ENCODE measurements around the gene CEP112.

The CEP112 gene

GRCh38 chr17:65599650-65600049, 592.3 kb downstream of the CEP112 start:
- DNase-seq (ENCODE audit: low read depth) = no peak
- no peak for TF ChIP-seq CTCF (IDR thresholded peaks at IDR 0.05; ENCODE audit: control insufficient read depth, extremely low read depth, insufficient read depth)
- no peak overlapping the region for H3K4me3 ChIP-seq (ENCODE audit: low read depth, low read length)

GRCh38 chr17:65598746-65599145, 593.2 kb downstream of the CEP112 start:
- no peak for TF ChIP-seq CTCF (IDR thresholded peaks at IDR 0.05; ENCODE audit: control insufficient read depth, extremely low read depth, insufficient read depth)

DNA sequence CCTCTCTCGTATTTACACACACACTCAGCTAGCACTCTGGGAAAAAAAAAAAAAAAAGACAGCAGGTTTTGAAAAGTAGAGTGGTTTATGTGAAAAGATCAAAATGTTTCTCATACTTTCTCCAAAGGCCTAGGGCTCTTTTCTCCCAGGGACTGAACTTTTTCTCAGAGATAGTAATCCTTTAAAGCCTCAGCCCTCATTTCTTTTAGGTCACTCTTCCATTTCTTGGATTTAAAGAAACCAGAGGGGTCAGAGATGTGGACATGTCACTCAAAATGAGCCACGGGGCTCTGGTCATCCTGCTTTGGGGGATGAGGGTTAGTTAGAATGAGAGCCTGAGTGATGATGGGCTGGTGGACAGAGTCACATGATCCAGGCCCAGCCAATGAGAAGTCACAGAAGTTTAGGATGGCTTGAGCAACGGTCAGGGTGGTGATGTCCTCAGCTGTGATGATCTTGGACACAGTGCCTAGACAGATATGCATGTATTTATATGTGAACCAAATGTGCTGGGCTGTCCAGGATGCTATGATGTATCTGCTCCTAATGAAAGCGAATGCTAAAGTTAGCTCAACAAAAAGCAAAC, 596.8 kb downstream of the CEP112 start:
- TF ChIP-seq CTCF (IDR thresholded peaks at IDR 0.05; ENCODE audit: control insufficient read depth, extremely low read depth, insufficient read depth) = no peak
- no peak overlapping the region for H3K4me3 ChIP-seq (ENCODE audit: low read depth, low read length)
- DNase-seq (ENCODE audit: low read depth) = no peak

More at GRCh38 chr17:65598746-65599145, 593.2 kb downstream of the CEP112 start:
- H3K4me3 ChIP-seq (ENCODE audit: low read depth, low read length) = no peak overlapping the region
- no peak for DNase-seq (ENCODE audit: low read depth)

DNA sequence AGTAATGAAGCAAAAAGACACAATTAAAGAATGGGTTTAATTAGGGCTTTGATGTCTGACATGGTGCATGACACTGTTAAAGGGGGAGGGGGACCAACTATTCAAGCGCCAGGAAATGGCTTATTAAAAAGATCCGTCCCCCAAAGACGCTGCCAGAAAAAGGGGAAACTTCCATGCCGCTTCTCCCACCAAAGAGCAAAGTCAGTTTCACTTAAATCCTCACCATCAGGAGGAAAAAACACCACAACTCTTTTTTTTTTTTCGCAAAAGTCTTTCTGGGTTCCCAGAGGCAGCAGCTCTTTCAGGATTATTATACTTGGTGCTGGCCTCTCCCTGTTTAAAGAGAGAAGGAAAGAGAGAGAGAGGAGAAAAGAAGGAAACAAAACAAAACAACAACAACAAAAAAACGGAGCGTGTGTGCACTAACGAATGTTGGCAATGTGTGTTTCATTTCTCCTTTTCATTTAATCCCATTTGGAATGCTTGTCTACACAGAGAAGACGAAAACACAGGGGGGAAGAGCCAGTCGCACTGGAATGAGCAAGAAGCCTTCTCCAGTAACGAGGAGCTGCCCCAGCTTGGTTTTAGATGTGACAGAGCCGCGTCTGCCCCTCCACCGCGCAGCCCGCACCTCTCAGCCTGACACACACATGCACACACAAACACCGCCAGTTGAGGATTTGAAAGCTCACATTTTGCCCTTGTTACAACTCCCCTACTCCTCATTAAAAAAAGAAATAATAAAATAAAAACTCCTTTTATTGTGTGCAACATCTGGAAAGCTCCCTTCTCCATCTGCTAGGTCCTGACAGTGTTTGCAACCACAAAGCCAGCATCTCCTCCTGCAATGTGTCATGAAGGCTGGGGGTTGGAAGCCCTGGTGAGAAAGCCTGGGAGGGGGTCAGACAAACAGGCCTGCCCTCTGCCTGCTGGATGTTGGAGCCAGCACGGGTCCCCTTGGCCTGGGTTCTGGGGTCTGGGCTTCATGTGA, 597.8 kb downstream of the CEP112 start:
- no peak overlapping the region for H3K4me3 ChIP-seq (ENCODE audit: low read depth, low read length)
- DNase-seq (ENCODE audit: low read depth) = no peak
- TF ChIP-seq CTCF (IDR thresholded peaks at IDR 0.05; ENCODE audit: control insufficient read depth, extremely low read depth, insufficient read depth) = no peak

DNA sequence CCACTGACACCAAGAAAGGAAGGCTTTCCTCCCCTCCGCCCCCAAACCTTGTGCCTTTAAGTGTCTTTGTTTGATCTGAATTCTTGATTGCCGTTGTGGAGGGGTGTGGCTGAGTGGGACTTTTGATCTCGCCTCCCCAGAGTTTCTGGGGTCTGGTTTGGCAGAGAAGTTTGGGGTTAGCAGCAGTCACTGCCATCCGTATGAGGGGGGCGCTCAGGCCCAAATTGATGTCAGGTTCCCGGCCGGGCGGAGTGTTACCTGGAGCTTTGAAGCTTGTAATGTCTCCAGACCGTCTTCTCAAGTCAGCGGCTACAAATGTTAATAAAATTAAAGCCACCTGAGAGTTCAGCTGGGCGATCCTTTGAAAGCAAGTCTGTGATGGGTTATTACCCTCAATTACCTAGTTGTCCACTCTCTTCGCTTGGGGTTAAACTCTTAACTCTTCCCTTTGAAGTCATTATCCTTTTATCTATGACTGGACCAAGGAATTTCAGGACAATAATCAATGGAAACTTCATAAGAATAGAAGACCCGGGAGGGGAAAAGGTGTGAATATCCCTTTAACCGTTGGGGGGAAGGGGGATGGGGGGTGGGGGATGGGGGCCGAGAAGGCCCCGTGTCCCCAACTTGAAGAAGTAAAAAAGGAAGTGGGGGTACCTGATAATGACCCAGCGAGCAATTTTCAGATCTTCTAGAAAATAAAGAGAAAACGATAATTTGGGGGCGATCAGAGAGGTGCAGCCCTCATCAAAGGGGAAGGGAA, 598.7 kb downstream of the CEP112 start:
- TF ChIP-seq CTCF (IDR thresholded peaks at IDR 0.05; ENCODE audit: control insufficient read depth, extremely low read depth, insufficient read depth) = no peak

GRCh38 chr17:65592125-65592965, 599.6 kb downstream of the CEP112 start:
- TF ChIP-seq CTCF (IDR thresholded peaks at IDR 0.05; ENCODE audit: control insufficient read depth, extremely low read depth, insufficient read depth) = no peak
- no peak overlapping the region for H3K4me3 ChIP-seq (ENCODE audit: low read depth, low read length)
- DNase-seq (ENCODE audit: low read depth) = no peak

More for the DNA sequence above, 598.7 kb downstream of the CEP112 start:
- DNase-seq (ENCODE audit: low read depth) = no peak
- no peak overlapping the region for H3K4me3 ChIP-seq (ENCODE audit: low read depth, low read length)
